HCT116 (cell line): ENCODE data around the gene TBC1D19. TPM values are rescaled to one million over a fixed set of nuclear protein-coding genes. Genes with fewer than 3 reads are reported as not detected.

Experiments used
- total RNA-seq: library from RNA; stranded (reverse); gene quantifications from one replicate; pipeline ENCODE4 v1.2.1, GENCODE V29; 2021; ENCODE audit not compliant: unreplicated experiment

Gene TBC1D19
- total RNA-seq, 1 experiment from 2014 or later, result 25.4 TPM

Other genes starting within 250 kb of the TBC1D19 start
- gene CCKAR, start 93.6 kb upstream of the TBC1D19 start, total RNA-seq, result not detected